HCT116 (cell line): Measurements from ENCODE around the gene RIMBP2. TPM values are rescaled to one million over a fixed set of nuclear protein-coding genes. Genes with fewer than 3 reads are reported as not detected.

Source experiments
- ATAC-seq: fragments of 200-7000 bp; cut with Tn5 transposase; 2 replicates; pipeline ENCODE4 v1.9.1; 2020; ENCODE audit warnings: mild to moderate bottlenecking, moderate library complexity
- BruUV-seq: library from RNA; stranded (reverse); fragments of 400-500 nt; replicated peaks from 2 replicates; lab custom pipeline; 2021; lab: Mats Ljungman, UMichigan
- CTCF ChIA-PET: fragments of 300-600 bp; sonication (Branson Sonifier 250); formaldehyde crosslinking; loops from one replicate; lab custom pipeline; 2021; ENCODE audit warnings: antibody characterized with exemption; lab: Charles Lee
- POLR2A ChIA-PET: fragments of 300-600, 350-600 bp; sonication (Branson Sonifier 250); formaldehyde crosslinking; loops from one replicate; lab custom pipeline; 2021; ENCODE audit warnings: antibody characterized with exemption; lab: Charles Lee
- RAD21 ChIA-PET, 2 experiments: fragments of 300-600 bp; sonication (Branson Sonifier 250); formaldehyde crosslinking; loops; one replicate each; lab custom pipeline; 2023; ENCODE audit warnings: low total read pairs in 2 of 2; ENCODE audit not compliant: uncharacterized antibody in 2 of 2, unreplicated experiment in 2 of 2, low non-redundant PET in 1 of 2; lab: Charles Lee
- DNase-seq: peaks from one replicate; pipeline ENCODE4 v3.0.0-alpha.2; 2010; ENCODE audit warnings: low read depth, low spot score
- H2AFZ ChIP-seq: fragments of 200-600 bp; shearing (Covaris generic), sonication (generic); 2 replicates; pipeline ENCODE4 v1.6.1; 2017; ENCODE audit warnings: low read depth, mixed run types, mixed read lengths, antibody characterized with exemption, low read length; ENCODE audit not compliant: poor library complexity, severe bottlenecking
- H3K27ac ChIP-seq: 2 replicates; pipeline ENCODE4 v1.5.1; 2012; ENCODE audit warnings: low read depth, low read length
- H3K27me3 ChIP-seq: fragments of 200-600 bp; sonication (generic); 2 replicates; pipeline ENCODE4 v1.6.1; 2016; ENCODE audit warnings: mixed run types, low read length, mixed read lengths; ENCODE audit not compliant: insufficient read depth
- H3K36me3 ChIP-seq, 2 experiments: fragments of 200-500 bp in 1 of 2; fragments of 200-600 bp in 1 of 2; sonication (Bioruptor generic) in 1 of 2; sonication (generic) in 1 of 2; 2 replicates each; pipeline versions ENCODE4 v1.5.1 to v1.6.1; 2014 to 2016; ENCODE audit warnings: low read length in 2 of 2, inconsistent platforms in 1 of 2, mixed read lengths in 1 of 2, mixed run types in 1 of 2; ENCODE audit not compliant: insufficient read depth in 2 of 2, control insufficient read depth in 1 of 2
- H3K4me1 ChIP-seq, 2 experiments: fragments of 200-600 bp in 1 of 2; sonication (generic) in 1 of 2; 2 replicates each; pipeline versions ENCODE4 v1.5.1 to v1.6.1; 2012 to 2017; ENCODE audit warnings: low read length in 2 of 2, inconsistent platforms in 1 of 2, mild to moderate bottlenecking in 1 of 2, mixed read lengths in 1 of 2, mixed run types in 1 of 2, moderate library complexity in 1 of 2; ENCODE audit not compliant: insufficient read depth in 2 of 2, control insufficient read depth in 1 of 2
- H3K4me2 ChIP-seq: fragments of 200-600 bp; sonication (generic); 2 replicates; pipeline ENCODE4 v1.6.1; 2017; ENCODE audit warnings: mixed run types, low read length, mixed read lengths
- H3K4me3 ChIP-seq, 2 experiments: fragments of 200-600 bp in 1 of 2; sonication (generic) in 1 of 2; replicated peaks in 1 of 2; 2 replicates each; pipeline ENCODE4 v1.5.1; 2011 to 2016; ENCODE audit warnings: low read length in 2 of 2, control low read depth in 1 of 2, low read depth in 1 of 2, mild to moderate bottlenecking in 1 of 2, mixed read lengths in 1 of 2, mixed run types in 1 of 2
- H3K79me2 ChIP-seq: fragments of 200-600 bp; sonication (generic); 2 replicates; pipeline ENCODE4 v1.6.1; 2017; ENCODE audit warnings: mild to moderate bottlenecking, mixed run types, low read length, moderate library complexity, mixed read lengths; ENCODE audit not compliant: insufficient read depth
- H3K9ac ChIP-seq: fragments of 200-600 bp; sonication (generic); 2 replicates; pipeline ENCODE4 v1.6.1; 2016; ENCODE audit warnings: low read length, mixed read lengths
- H3K9me2 ChIP-seq: fragments of 200-600 bp; sonication (generic), shearing (Covaris generic); 2 replicates; pipeline ENCODE4 v1.6.1; 2017; ENCODE audit warnings: mixed run types, mild to moderate bottlenecking, moderate library complexity; ENCODE audit not compliant: insufficient read depth
- H3K9me3 ChIP-seq, 2 experiments: fragments of 200-500 bp in 1 of 2; fragments of 200-600 bp in 1 of 2; sonication (Bioruptor generic) in 1 of 2; sonication (generic) in 1 of 2; 2 replicates each; pipeline ENCODE4 v1.6.1; 2014 to 2017; ENCODE audit warnings: low read length in 2 of 2, mixed read lengths in 2 of 2, inconsistent platforms in 1 of 2, low read depth in 1 of 2, mild to moderate bottlenecking in 1 of 2, mixed run types in 1 of 2, moderate library complexity in 1 of 2; ENCODE audit not compliant: control insufficient read depth in 1 of 2, insufficient read depth in 1 of 2
- H4K20me1 ChIP-seq: fragments of 200-600 bp; sonication (generic), shearing (Covaris generic); 2 replicates; pipeline ENCODE4 v1.6.1; 2017; ENCODE audit warnings: mixed run types, mild to moderate bottlenecking, moderate library complexity; ENCODE audit not compliant: insufficient read depth
- ATF3 ChIP-seq: IDR thresholded peaks from 2 replicates; pipeline ENCODE4 v1.6.1; 2012
- CEBPB ChIP-seq: IDR thresholded peaks from 2 replicates; pipeline ENCODE4 v1.6.1; 2012; ENCODE audit warnings: low read depth
- ELF1 ChIP-seq: IDR thresholded peaks from 2 replicates; pipeline ENCODE4 v1.6.1; 2012; ENCODE audit warnings: low read depth, borderline replicate concordance
- EZH2 ChIP-seq: fragments of 200-600 bp; sonication (generic); IDR thresholded peaks from 2 replicates; pipeline ENCODE4 v1.6.1; 2017; ENCODE audit warnings: antibody characterized with exemption, mixed run types
- EZH2phosphoT487 ChIP-seq: fragments of 200-600 bp; IDR thresholded peaks from 2 replicates; pipeline ENCODE4 v1.6.1; 2018; ENCODE audit warnings: antibody characterized with exemption, borderline replicate concordance
- MAX ChIP-seq: IDR thresholded peaks from 2 replicates; pipeline ENCODE4 v1.6.1; 2012
- RAD21 ChIP-seq: IDR thresholded peaks from 2 replicates; pipeline ENCODE4 v1.6.1; 2012; ENCODE audit warnings: low read depth, mild to moderate bottlenecking
- SRF ChIP-seq: IDR thresholded peaks from 2 replicates; pipeline ENCODE4 v1.6.1; 2012; ENCODE audit warnings: low read depth
- TCF7L2 ChIP-seq: IDR thresholded peaks from 2 replicates; pipeline ENCODE4 v1.7.0; 2011; ENCODE audit warnings: borderline replicate concordance, inconsistent platforms; ENCODE audit not compliant: insufficient read depth, insufficient read length; ENCODE audit errors: extremely low read depth
- YY1 ChIP-seq: IDR thresholded peaks from 2 replicates; pipeline ENCODE4 v1.6.1; 2011; ENCODE audit warnings: low read length, low read depth, moderate library complexity, mild to moderate bottlenecking; ENCODE audit not compliant: insufficient replicate concordance; ENCODE audit errors: extremely low read depth
- ZBTB33 ChIP-seq: IDR thresholded peaks from 2 replicates; pipeline ENCODE4 v1.6.1; 2011; ENCODE audit warnings: mild to moderate bottlenecking, low read length, moderate library complexity; ENCODE audit not compliant: insufficient replicate concordance; ENCODE audit errors: extremely low read depth
- ZFX ChIP-seq: fragments of 450-650 bp; IDR thresholded peaks from 2 replicates; pipeline ENCODE4 v1.6.1; 2017
- intact Hi-C: fragments of 100-400 bp; cut with micrococcal nuclease; formaldehyde crosslinking; loops from 2 replicates; pipeline ENCODE4 v1.10.0; 2022
- total RNA-seq: library from RNA; stranded (reverse); gene quantifications from one replicate; pipeline ENCODE4 v1.2.1, GENCODE V29; 2021; ENCODE audit not compliant: unreplicated experiment

RIMBP2 gene
- total RNA-seq, 1 experiment from 2014 or later, result not detected

- H4K20me1 ChIP-seq, result no peaks in the 10 kb centered on the region
- RAD21 ChIA-PET, result no interaction called here
- H3K27me3 ChIP-seq, result no peaks in the 10 kb centered on the region
- ATAC-seq (no peak), DNase-seq (no peak)
- intact Hi-C loops, result no loop called here
- POLR2A ChIA-PET, result no interaction called here
- no peak overlapping the region for H3K4me3 ChIP-seq
- H3K4me1 ChIP-seq, result no peaks in the 10 kb centered on the region
- no peak overlapping the region for H3K4me2 ChIP-seq
- H3K36me3 ChIP-seq, result no peaks in the 10 kb centered on the region
- no peak overlapping the region for H3K9ac ChIP-seq
- no peak overlapping the region for H2AFZ ChIP-seq
- CTCF ChIA-PET, result no interaction called here
- no peaks in the 10 kb centered on the region for H3K9me3 ChIP-seq
- BruUV-seq, result no TSS peak
- TF ChIP-seq EZH2 (no peak), RAD21 (no peak), CEBPB (no peak), MAX (no peak), ATF3 (no peak), EZH2phosphoT487 (no peak), SRF (no peak), YY1 (no peak), ELF1 (no peak), TCF7L2 (no peak), ZBTB33 (no peak), ZFX (no peak)
- TF ChIP-seq, all 23 proteins: peak for 0
- H3K9me2 ChIP-seq, result no peaks in the 10 kb centered on the region
- H3K79me2 ChIP-seq, result no peaks in the 10 kb centered on the region
- no peak overlapping the region for H3K27ac ChIP-seq
Observed at GRCh38 chr12:130656411-130656810, 59.7 kb downstream of the RIMBP2 start.
